Measurements from ENCODE around the gene NFIA.

NFIA gene

DNA sequence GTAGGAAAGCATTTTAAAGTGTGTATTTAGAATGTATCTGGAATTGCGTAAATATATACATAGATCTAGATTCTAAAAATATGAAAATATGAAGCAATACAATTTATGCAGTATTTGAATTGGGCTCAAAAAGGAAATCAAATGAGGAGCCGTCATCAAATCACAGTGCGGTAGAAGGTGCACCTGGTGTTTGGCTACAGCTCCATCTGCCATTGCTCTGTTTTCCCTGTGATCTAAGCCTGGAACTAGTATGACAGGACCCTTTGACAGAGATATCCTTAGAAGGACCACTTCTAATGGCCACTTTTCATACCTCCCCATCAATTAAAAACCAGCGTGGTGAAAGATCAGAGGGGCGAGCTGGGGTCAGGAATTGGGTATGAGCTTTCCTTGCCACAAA, 202.6 kb downstream of the NFIA start:
- Histone ChIP-seq H2BK12ac (ENCODE audit: low read length in 2 of 2) (no peak overlapping the region), H3K18ac (ENCODE audit: low read depth in 1 of 2, low read length in 2 of 2) (no peak overlapping the region), H3K4me1 (ENCODE audit: control insufficient read depth, insufficient read depth, low read depth, low read length) (peaks cover 1% of the 10 kb centered on the region), H3K27me3 (ENCODE audit: control insufficient read depth in 1 of 2, insufficient read depth in 1 of 2, low read length in 2 of 2) (no peaks in the 10 kb centered on the region), H3K27ac (ENCODE audit: low read length, poor library complexity, severe bottlenecking) (no peak overlapping the region), H4K8ac (ENCODE audit: low read length) (no peak overlapping the region), H3K36me3 (ENCODE audit: control insufficient read depth in 1 of 2, insufficient read depth in 2 of 2, low read depth in 1 of 2, low read length in 2 of 2) (no peaks in the 10 kb centered on the region), H3K4ac (ENCODE audit: low read depth in 1 of 2, low read length in 2 of 2) (no peak overlapping the region), H2AK5ac (ENCODE audit: low read length, severe bottlenecking) (no peak overlapping the region), H4K91ac (ENCODE audit: low read length) (no peak overlapping the region), H2BK5ac (ENCODE audit: low read depth, low read length, poor library complexity, severe bottlenecking) (no peak overlapping the region), H3K9ac (ENCODE audit: low read length) (no peak overlapping the region), H3K14ac (ENCODE audit: low read length in 2 of 2) (no peak overlapping the region), H2AFZ (ENCODE audit: low read depth, low read length) (no peak overlapping the region), H2BK15ac (ENCODE audit: low read depth, poor library complexity, severe bottlenecking) (no peak overlapping the region), H3K4me2 (ENCODE audit: low read length, poor library complexity, severe bottlenecking) (no peak overlapping the region), H3K4me3 (ENCODE audit: insufficient read depth in 1 of 2, low read depth in 1 of 2, low read length in 2 of 2) (no peak overlapping the region), H3K9me3 (ENCODE audit: control insufficient read depth, low read length) (no peaks in the 10 kb centered on the region), H3K79me1 (replicated peaks; ENCODE audit: low read length, poor library complexity, severe bottlenecking) (no peaks in the 10 kb centered on the region), H2BK120ac (ENCODE audit: low read depth, low read length) (no peak overlapping the region), H3K23ac (ENCODE audit: low read length in 2 of 2) (no peak overlapping the region)
- DNase-seq = no peak
- 98% methylated on average over 2 of the region's 5 CpGs for WGBS

DNA sequence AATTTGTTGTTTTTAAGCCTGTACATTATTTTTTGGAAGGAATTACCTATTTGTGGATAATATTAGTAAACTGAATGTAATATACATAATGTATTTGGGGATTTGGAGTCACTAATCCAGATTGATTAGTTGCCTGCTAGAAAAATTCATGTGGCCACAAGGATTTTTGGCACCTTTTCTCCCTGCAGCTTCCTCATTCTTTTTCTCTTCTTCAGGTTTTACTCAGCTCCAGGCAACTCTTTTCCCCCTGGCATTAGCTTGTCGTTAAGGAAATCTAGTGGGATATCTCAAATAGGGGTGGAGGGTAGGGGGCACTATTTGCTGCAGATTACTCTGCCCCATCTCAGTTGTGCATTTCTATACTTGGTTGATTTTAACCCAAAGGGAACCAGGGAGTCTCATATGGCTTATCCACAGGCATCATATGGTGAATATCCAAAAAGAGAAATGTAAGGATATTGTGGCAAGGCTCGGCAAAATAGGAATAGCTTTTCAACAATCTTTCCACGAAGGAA, 203.1 kb downstream of the NFIA start:
- Histone ChIP-seq H4K8ac (ENCODE audit: low read length) (no peak overlapping the region), H3K4ac (ENCODE audit: low read depth in 1 of 2, low read length in 2 of 2) (no peak overlapping the region), H3K36me3 (ENCODE audit: control insufficient read depth in 1 of 2, insufficient read depth in 2 of 2, low read depth in 1 of 2, low read length in 2 of 2) (no peaks in the 10 kb centered on the region), H2AFZ (ENCODE audit: low read depth, low read length) (no peak overlapping the region), H3K18ac (ENCODE audit: low read depth in 1 of 2, low read length in 2 of 2) (no peak overlapping the region), H2BK15ac (ENCODE audit: low read depth, poor library complexity, severe bottlenecking) (no peak overlapping the region), H2AK5ac (ENCODE audit: low read length, severe bottlenecking) (no peak overlapping the region), H3K23ac (ENCODE audit: low read length in 2 of 2) (no peak overlapping the region), H4K91ac (ENCODE audit: low read length) (no peak overlapping the region), H3K79me1 (replicated peaks; ENCODE audit: low read length, poor library complexity, severe bottlenecking) (no peaks in the 10 kb centered on the region), H3K4me3 (ENCODE audit: insufficient read depth in 1 of 2, low read depth in 1 of 2, low read length in 2 of 2) (no peak overlapping the region), H2BK12ac (ENCODE audit: low read length in 2 of 2) (no peak overlapping the region), H2BK120ac (ENCODE audit: low read depth, low read length) (no peak overlapping the region), H2BK5ac (ENCODE audit: low read depth, low read length, poor library complexity, severe bottlenecking) (no peak overlapping the region), H3K9me3 (ENCODE audit: control insufficient read depth, low read length) (no peaks in the 10 kb centered on the region), H3K27me3 (ENCODE audit: control insufficient read depth in 1 of 2, insufficient read depth in 1 of 2, low read length in 2 of 2) (no peaks in the 10 kb centered on the region), H3K14ac (ENCODE audit: low read length in 2 of 2) (no peak overlapping the region), H3K9ac (ENCODE audit: low read length) (peak overlapping the region; percentile 27), H3K4me1 (ENCODE audit: control insufficient read depth, insufficient read depth, low read depth, low read length) (peaks cover 1% of the 10 kb centered on the region), H3K4me2 (ENCODE audit: low read length, poor library complexity, severe bottlenecking) (no peak overlapping the region), H3K27ac (ENCODE audit: low read length, poor library complexity, severe bottlenecking) (no peak overlapping the region)
- WGBS = 67% methylated on average over 3 of the region's 3 CpGs
- no peak for DNase-seq

DNA sequence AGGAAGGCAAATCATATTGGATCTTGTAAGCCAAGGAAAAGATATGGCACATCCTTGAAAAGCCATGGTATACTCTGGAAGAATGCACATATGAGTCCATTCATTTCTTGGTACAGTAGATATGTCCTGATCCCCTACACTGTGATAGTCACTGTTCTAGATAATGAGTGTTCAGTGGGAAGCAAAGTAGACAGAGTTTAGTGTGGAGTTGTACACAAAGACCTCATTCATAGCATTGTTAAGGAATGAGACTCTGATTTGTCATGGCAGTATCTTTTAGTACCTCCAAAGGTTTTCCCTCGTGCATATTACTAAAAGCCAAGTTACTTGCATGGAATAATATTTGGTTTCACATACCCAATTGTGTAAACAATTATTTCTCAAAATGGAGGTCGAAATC, 204.7 kb downstream of the NFIA start:
- Histone ChIP-seq H2BK12ac (ENCODE audit: low read length in 2 of 2) (no peak overlapping the region), H3K14ac (ENCODE audit: low read length in 2 of 2) (no peak overlapping the region), H2AFZ (ENCODE audit: low read depth, low read length) (no peak overlapping the region), H3K23ac (ENCODE audit: low read length in 2 of 2) (no peak overlapping the region), H3K9ac (ENCODE audit: low read length) (no peak overlapping the region), H2AK5ac (ENCODE audit: low read length, severe bottlenecking) (no peak overlapping the region), H3K18ac (ENCODE audit: low read depth in 1 of 2, low read length in 2 of 2) (no peak overlapping the region), H2BK120ac (ENCODE audit: low read depth, low read length) (no peak overlapping the region), H4K8ac (ENCODE audit: low read length) (no peak overlapping the region), H2BK5ac (ENCODE audit: low read depth, low read length, poor library complexity, severe bottlenecking) (no peak overlapping the region), H3K79me1 (replicated peaks; ENCODE audit: low read length, poor library complexity, severe bottlenecking) (no peaks in the 10 kb centered on the region), H4K91ac (ENCODE audit: low read length) (no peak overlapping the region), H3K36me3 (ENCODE audit: control insufficient read depth in 1 of 2, insufficient read depth in 2 of 2, low read depth in 1 of 2, low read length in 2 of 2) (no peaks in the 10 kb centered on the region), H3K4me2 (ENCODE audit: low read length, poor library complexity, severe bottlenecking) (no peak overlapping the region), H3K27me3 (ENCODE audit: control insufficient read depth in 1 of 2, insufficient read depth in 1 of 2, low read length in 2 of 2) (no peaks in the 10 kb centered on the region), H3K4me1 (ENCODE audit: control insufficient read depth, insufficient read depth, low read depth, low read length) (peaks cover 1% of the 10 kb centered on the region), H3K27ac (ENCODE audit: low read length, poor library complexity, severe bottlenecking) (no peak overlapping the region), H3K9me3 (ENCODE audit: control insufficient read depth, low read length) (no peaks in the 10 kb centered on the region), H2BK15ac (ENCODE audit: low read depth, poor library complexity, severe bottlenecking) (no peak overlapping the region), H3K4ac (ENCODE audit: low read depth in 1 of 2, low read length in 2 of 2) (no peak overlapping the region), H3K4me3 (ENCODE audit: insufficient read depth in 1 of 2, low read depth in 1 of 2, low read length in 2 of 2) (no peak overlapping the region)
- WGBS = 100% methylated on average over 1 of the region's 2 CpGs
- no peak for DNase-seq

DNA sequence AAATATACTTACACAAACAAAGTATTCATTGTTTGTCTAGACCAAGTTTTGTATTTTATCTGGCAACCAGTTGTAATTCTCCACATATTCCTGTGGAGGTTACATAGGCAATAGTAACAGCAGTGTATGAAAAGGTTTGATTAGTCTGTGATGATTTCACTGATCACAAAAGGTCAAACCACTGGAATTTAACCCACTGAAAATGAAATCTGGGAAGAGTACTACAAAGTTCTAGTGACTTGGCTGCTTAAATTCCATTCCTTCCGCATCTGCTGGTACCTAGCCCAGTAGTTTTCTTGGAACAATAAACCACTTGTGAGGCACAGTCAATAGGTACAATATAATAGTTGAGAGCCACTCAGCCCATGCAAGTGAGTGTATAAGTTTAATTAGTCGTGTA, 205.4 kb downstream of the NFIA start:
- no peaks in the 10 kb centered on the region for H3K79me1 ChIP-seq (replicated peaks; ENCODE audit: low read length, poor library complexity, severe bottlenecking)
- H4K8ac ChIP-seq (ENCODE audit: low read length) = no peak overlapping the region
- H2BK120ac ChIP-seq (ENCODE audit: low read depth, low read length) = no peak overlapping the region
- H3K4me2 ChIP-seq (ENCODE audit: low read length, poor library complexity, severe bottlenecking) = no peak overlapping the region
- no peak overlapping the region for H2BK12ac ChIP-seq (ENCODE audit: low read length in 2 of 2)
- H3K36me3 ChIP-seq (ENCODE audit: control insufficient read depth in 1 of 2, insufficient read depth in 2 of 2, low read depth in 1 of 2, low read length in 2 of 2) = no peaks in the 10 kb centered on the region
- no peak overlapping the region for H2AFZ ChIP-seq (ENCODE audit: low read depth, low read length)
- no peak overlapping the region for H3K4me3 ChIP-seq (ENCODE audit: insufficient read depth in 1 of 2, low read depth in 1 of 2, low read length in 2 of 2)
- DNase-seq = no peak
- H3K27ac ChIP-seq (ENCODE audit: low read length, poor library complexity, severe bottlenecking) = no peak overlapping the region
- peaks cover 1% of the 10 kb centered on the region for H3K4me1 ChIP-seq (ENCODE audit: control insufficient read depth, insufficient read depth, low read depth, low read length)
- no peak overlapping the region for H3K23ac ChIP-seq (ENCODE audit: low read length in 2 of 2)
- no peaks in the 10 kb centered on the region for H3K9me3 ChIP-seq (ENCODE audit: control insufficient read depth, low read length)
- H4K91ac ChIP-seq (ENCODE audit: low read length) = no peak overlapping the region
- no peak overlapping the region for H2BK5ac ChIP-seq (ENCODE audit: low read depth, low read length, poor library complexity, severe bottlenecking)
- H3K4ac ChIP-seq (ENCODE audit: low read depth in 1 of 2, low read length in 2 of 2) = no peak overlapping the region
- H2AK5ac ChIP-seq (ENCODE audit: low read length, severe bottlenecking) = no peak overlapping the region
- no peak overlapping the region for H2BK15ac ChIP-seq (ENCODE audit: low read depth, poor library complexity, severe bottlenecking)
- H3K9ac ChIP-seq (ENCODE audit: low read length) = no peak overlapping the region
- WGBS = 83% methylated on average over 2 of the region's 2 CpGs
- H3K18ac ChIP-seq (ENCODE audit: low read depth in 1 of 2, low read length in 2 of 2) = no peak overlapping the region
- no peaks in the 10 kb centered on the region for H3K27me3 ChIP-seq (ENCODE audit: control insufficient read depth in 1 of 2, insufficient read depth in 1 of 2, low read length in 2 of 2)
- H3K14ac ChIP-seq (ENCODE audit: low read length in 2 of 2) = no peak overlapping the region

Measured in mesenchymal stem cell (in vitro differentiated cells and primary cell).